Activated CD4-positive, alpha-beta T cell treated with anti-CD3 and anti-CD28 coated beads, Interleukin-2, amount 50 U/mL, for 4 hours (primary cell): Measurements from ENCODE around the gene DYNLT1.
"Not testable (repeated sequence)": the region's sequence is repeated elsewhere in the genome, so short reads cannot be mapped to it uniquely, and the experiment has no call there.

ENCODE experiments used
- DNase-seq, 2 experiments: peaks; one replicate each; pipeline ENCODE4 v3.0.0-alpha.2; 2020

The DYNLT1 gene

GRCh38 chr6:158639056-158639455 is 5.5 kb downstream of the DYNLT1 start:
- no peak for DNase-seq

GRCh38 chr6:158638324-158638854 is 6.2 kb downstream of the DYNLT1 start:
- DNase-seq, result no peak

GRCh38 chr6:158636778-158637177 is 7.8 kb downstream of the DYNLT1 start:
- DNase-seq, result no peak

GRCh38 chr6:158635427-158636073 is 9.0 kb downstream of the DYNLT1 start:
- DNase-seq, result no peak

GRCh38 chr6:158634695-158635426 is 9.7 kb downstream of the DYNLT1 start:
- DNase-seq, result no peak

- DNase-seq, result no peak
These were observed 11.4 kb downstream of the DYNLT1 start for GRCh38 chr6:158633127-158633526.

- DNase-seq, result not testable (repeated sequence)
These were observed 11.9 kb downstream of the DYNLT1 start for GRCh38 chr6:158632538-158633119.

- no peak for DNase-seq
These were observed 12.6 kb downstream of the DYNLT1 start for GRCh38 chr6:158631678-158632537.

- DNase-seq, result no peak
These were observed 13.5 kb downstream of the DYNLT1 start for GRCh38 chr6:158630938-158631616.

GRCh38 chr6:158629367-158630221 is 14.9 kb downstream of the DYNLT1 start:
- peak; percentile 31 to 33 for DNase-seq

GRCh38 chr6:158628542-158628941 is 16.0 kb downstream of the DYNLT1 start:
- DNase-seq, result no peak

- DNase-seq, result no peak
These were observed 16.7 kb downstream of the DYNLT1 start for GRCh38 chr6:158627940-158628211.

GRCh38 chr6:158627168-158627939 is 17.2 kb downstream of the DYNLT1 start:
- no peak for DNase-seq

GRCh38 chr6:158626360-158627167 is 18.0 kb downstream of the DYNLT1 start:
- no peak for DNase-seq

GRCh38 chr6:158625881-158626305 is 18.6 kb downstream of the DYNLT1 start:
- no peak for DNase-seq

- DNase-seq, result no peak
These were observed 19.6 kb downstream of the DYNLT1 start for GRCh38 chr6:158624684-158625682.

GRCh38 chr6:158622545-158623190 is 21.9 kb downstream of the DYNLT1 start:
- DNase-seq, result no peak
